ENCODE measurements around the gene C12orf60.

GRCh38 chr12:14825256-14825655, 21.8 kb downstream of the C12orf60 start:
- TF ChIP-seq, protein P1, sequence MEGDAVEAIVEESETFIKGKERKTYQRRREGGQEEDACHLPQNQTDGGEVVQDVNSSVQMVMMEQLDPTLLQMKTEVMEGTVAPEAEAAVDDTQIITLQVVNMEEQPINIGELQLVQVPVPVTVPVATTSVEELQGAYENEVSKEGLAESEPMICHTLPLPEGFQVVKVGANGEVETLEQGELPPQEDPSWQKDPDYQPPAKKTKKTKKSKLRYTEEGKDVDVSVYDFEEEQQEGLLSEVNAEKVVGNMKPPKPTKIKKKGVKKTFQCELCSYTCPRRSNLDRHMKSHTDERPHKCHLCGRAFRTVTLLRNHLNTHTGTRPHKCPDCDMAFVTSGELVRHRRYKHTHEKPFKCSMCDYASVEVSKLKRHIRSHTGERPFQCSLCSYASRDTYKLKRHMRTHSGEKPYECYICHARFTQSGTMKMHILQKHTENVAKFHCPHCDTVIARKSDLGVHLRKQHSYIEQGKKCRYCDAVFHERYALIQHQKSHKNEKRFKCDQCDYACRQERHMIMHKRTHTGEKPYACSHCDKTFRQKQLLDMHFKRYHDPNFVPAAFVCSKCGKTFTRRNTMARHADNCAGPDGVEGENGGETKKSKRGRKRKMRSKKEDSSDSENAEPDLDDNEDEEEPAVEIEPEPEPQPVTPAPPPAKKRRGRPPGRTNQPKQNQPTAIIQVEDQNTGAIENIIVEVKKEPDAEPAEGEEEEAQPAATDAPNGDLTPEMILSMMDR (conservative IDR thresholded peaks at IDR 0.05; ENCODE audit: low read depth, low read length): no peak
- TF ChIP-seq EZH2 (IDR thresholded peaks at IDR 0.05; ENCODE audit: borderline replicate concordance, low read depth, low read length, poor library complexity, severe bottlenecking): no peak

All from A673 (cell line).